ENCODE measurements around the gene CALML3.

CALML3 gene

GRCh38 chr10:5575482-5576153, 50.9 kb downstream of the CALML3 start:
- Histone ChIP-seq H3K4me2 (no peak overlapping the region), H3K4me3 (no peak overlapping the region), H3K36me3 (no peaks in the 10 kb centered on the region), H3K27me3 (no peaks in the 10 kb centered on the region), H3K27ac (no peak overlapping the region), H3K9me3 (replicated peaks in 1 of 11) (no peaks in the 10 kb centered on the region; a peak in 1 of 22 replicates), H3K4me1 (no peaks in the 10 kb centered on the region), H4K20me1 (no peaks in the 10 kb centered on the region), H3K9ac (no peak overlapping the region)
- TF ChIP-seq Cebpa-rat (IDR thresholded peaks at IDR 0.05) = no peak

- Histone ChIP-seq H3K36me3 (no peaks in the 10 kb centered on the region), H3K4me1 (no peaks in the 10 kb centered on the region), H3K9ac (no peak overlapping the region), H3K27ac (no peak overlapping the region), H3K4me2 (no peak overlapping the region), H3K9me3 (replicated peaks in 1 of 11) (no peaks in the 10 kb centered on the region; a peak in 1 of 22 replicates), H3K27me3 (no peaks in the 10 kb centered on the region), H3K4me3 (no peak overlapping the region), H4K20me1 (no peaks in the 10 kb centered on the region)
- no peak for TF ChIP-seq Cebpa-rat (IDR thresholded peaks at IDR 0.05)
Observed at GRCh38 chr10:5576154-5576748, 51.5 kb downstream of the CALML3 start.
